Liver (tissue), 9 donors: ENCODE results near the gene WDR11. TPM values are rescaled to one million over a fixed set of nuclear protein-coding genes. Genes with fewer than 3 reads are reported as not detected.

Source experiments
- DNase-seq: peaks from one replicate; pipeline ENCODE4 v3.0.0-alpha.2; 2017; ENCODE audit warnings: low spot score
- H3K27ac ChIP-seq, 2 donors: one replicate each; pipeline ENCODE4 v1.7.0; 2013; ENCODE audit warnings: inconsistent platforms in 2 of 2, low read length in 2 of 2, control low read depth in 1 of 2, low read depth in 1 of 2, mild to moderate bottlenecking in 1 of 2
- H3K27me3 ChIP-seq, 4 donors: one replicate each; pipeline versions ENCODE4 v1.6.1 to v1.7.0; 2013; ENCODE audit warnings: low read length in 3 of 4, inconsistent platforms in 1 of 4, mild to moderate bottlenecking in 1 of 4, moderate library complexity in 1 of 4; ENCODE audit not compliant: control insufficient read depth in 4 of 4, insufficient read depth in 4 of 4
- H3K36me3 ChIP-seq, 4 donors: one replicate each; pipeline versions ENCODE4 v1.6.1 to v1.7.0; 2013; ENCODE audit warnings: low read length in 3 of 4, mild to moderate bottlenecking in 3 of 4, low read depth in 1 of 4, moderate library complexity in 1 of 4; ENCODE audit not compliant: control insufficient read depth in 4 of 4, insufficient read depth in 3 of 4
- H3K4me1 ChIP-seq, 4 donors: one replicate each; pipeline versions ENCODE4 v1.6.1 to v1.7.0; 2013; ENCODE audit warnings: low read length in 3 of 4, mild to moderate bottlenecking in 3 of 4, moderate library complexity in 1 of 4; ENCODE audit not compliant: control insufficient read depth in 4 of 4, insufficient read depth in 4 of 4
- H3K4me3 ChIP-seq, 3 donors: one replicate each; pipeline versions ENCODE4 v1.6.1 to v1.7.0; 2013; ENCODE audit warnings: low read length in 3 of 3, control low read depth in 1 of 3, low read depth in 1 of 3, mild to moderate bottlenecking in 1 of 3
- H3K9ac ChIP-seq, 2 donors: one replicate each; pipeline ENCODE4 v1.7.0; 2013; ENCODE audit warnings: low read length in 2 of 2, mild to moderate bottlenecking in 2 of 2, moderate library complexity in 2 of 2, control low read depth in 1 of 2, low read depth in 1 of 2
- H3K9me3 ChIP-seq, 4 donors: one replicate each; pipeline versions ENCODE4 v1.6.1 to v1.7.0; 2013; ENCODE audit warnings: low read length in 3 of 4; ENCODE audit not compliant: control insufficient read depth in 4 of 4
- CTCF ChIP-seq: fragments of 150-350 bp; IDR thresholded peaks from 2 replicates; pipeline ENCODE4 v1.5.1; 2017; ENCODE audit warnings: improper control_type of control experiment, low read depth, low read length; ENCODE audit not compliant: missing input control
- EGR1 ChIP-seq, 2 donors: IDR thresholded peaks; 2 replicates each; pipeline ENCODE4 v1.6.1; 2016 to 2018; ENCODE audit warnings: antibody characterized with exemption in 2 of 2, low read depth in 2 of 2
- FOXA1 ChIP-seq: IDR thresholded peaks from 2 replicates; pipeline ENCODE4 v1.6.1; 2016; ENCODE audit warnings: antibody characterized with exemption
- FOXA2 ChIP-seq: IDR thresholded peaks from 2 replicates; pipeline ENCODE4 v1.6.1; 2016; ENCODE audit warnings: antibody characterized with exemption
- GABPA ChIP-seq, 2 donors: IDR thresholded peaks in 1 of 2; conservative IDR thresholded peaks in 1 of 2; 2 replicates each; pipeline ENCODE4 v1.6.1; 2016; ENCODE audit warnings: antibody characterized with exemption in 2 of 2, mild to moderate bottlenecking in 1 of 2, moderate library complexity in 1 of 2
- HNF4A ChIP-seq, 2 donors: conservative IDR thresholded peaks; 2 replicates each; pipeline ENCODE4 v1.6.1; 2016; ENCODE audit warnings: antibody characterized with exemption in 2 of 2, mild to moderate bottlenecking in 2 of 2
- HNF4G ChIP-seq: IDR thresholded peaks from 2 replicates; pipeline ENCODE4 v1.6.1; 2016; ENCODE audit warnings: antibody characterized with exemption
- JUND ChIP-seq, 2 donors: IDR thresholded peaks; 2 replicates each; pipeline ENCODE4 v1.6.1; 2016; ENCODE audit warnings: antibody characterized with exemption in 2 of 2
- MAX ChIP-seq: IDR thresholded peaks from 2 replicates; pipeline ENCODE4 v1.6.1; 2016; ENCODE audit warnings: antibody characterized with exemption
- NR2F2 ChIP-seq: IDR thresholded peaks from 2 replicates; pipeline ENCODE4 v1.6.1; 2016; ENCODE audit warnings: antibody characterized with exemption
- RAD21 ChIP-seq, 2 donors: IDR thresholded peaks; 2 replicates each; pipeline ENCODE4 v1.6.1; 2016; ENCODE audit warnings: antibody characterized with exemption in 2 of 2, mild to moderate bottlenecking in 2 of 2
- REST ChIP-seq: IDR thresholded peaks from 2 replicates; pipeline ENCODE4 v1.6.1; 2016; ENCODE audit warnings: antibody characterized with exemption, mild to moderate bottlenecking
- RXRA ChIP-seq, 2 donors: IDR thresholded peaks; 2 replicates each; pipeline ENCODE4 v1.6.1; 2017 to 2018; ENCODE audit warnings: antibody characterized with exemption in 2 of 2, mild to moderate bottlenecking in 1 of 2
- SP1 ChIP-seq: IDR thresholded peaks from 2 replicates; pipeline ENCODE4 v1.6.1; 2018; ENCODE audit warnings: antibody characterized with exemption, mild to moderate bottlenecking
- TAF1 ChIP-seq: conservative IDR thresholded peaks from 2 replicates; pipeline ENCODE4 v1.6.1; 2016; ENCODE audit warnings: antibody characterized with exemption, mild to moderate bottlenecking
- YY1 ChIP-seq: IDR thresholded peaks from 2 replicates; pipeline ENCODE4 v1.6.1; 2016; ENCODE audit warnings: antibody characterized with exemption, mild to moderate bottlenecking
- WGBS: extraction: QIAGEN DNeasy Blood & Tissue Kit; methylation state at CpG from one replicate; pipeline ENCODE4 v1.1.7; 2013; 5-methylcytosine and 5-hydroxymethylcytosine counted together
- polyA plus RNA-seq, 2 donors: library from polyadenylated mRNA; stranded (reverse) in 1 of 2; unstranded in 1 of 2; fragments of 200-250 nt in 1 of 2; fragments of >200 nt in 1 of 2; fragmentation: Nextera tagmentation in 1 of 2; extraction: Ambion mirVana in 1 of 2; gene quantifications; one replicate each; pipeline versions ENCODE4 v1.2.1 to v1.2.3, GENCODE V29; 2013 to 2015
- total RNA-seq, 2 donors: library from RNA; depleted of rRNA; stranded (reverse); fragments of >200 nt; gene quantifications; one replicate each; pipeline ENCODE4 v1.2.3, GENCODE V29; 2014
- TF ChIP-seq, protein P1 (sequence below): IDR thresholded peaks from 2 replicates; pipeline ENCODE4 v1.6.1; 2016; ENCODE audit warnings: antibody characterized with exemption
- TF ChIP-seq, protein P2 (sequence below): IDR thresholded peaks from 2 replicates; pipeline ENCODE4 v1.6.1; 2016; ENCODE audit warnings: antibody characterized with exemption
- donor health status: healthy.
- donor health status: healthy.
- donor health status: healthy.
- donor health status: healthy.
- donor health status: healthy.

The WDR11 gene
- 10 to 100 TPM; 28.5 to 51.0 TPM for total RNA-seq
- 10 to 100 TPM; 12.5 to 13.5 TPM for polyA plus RNA-seq

DNA sequence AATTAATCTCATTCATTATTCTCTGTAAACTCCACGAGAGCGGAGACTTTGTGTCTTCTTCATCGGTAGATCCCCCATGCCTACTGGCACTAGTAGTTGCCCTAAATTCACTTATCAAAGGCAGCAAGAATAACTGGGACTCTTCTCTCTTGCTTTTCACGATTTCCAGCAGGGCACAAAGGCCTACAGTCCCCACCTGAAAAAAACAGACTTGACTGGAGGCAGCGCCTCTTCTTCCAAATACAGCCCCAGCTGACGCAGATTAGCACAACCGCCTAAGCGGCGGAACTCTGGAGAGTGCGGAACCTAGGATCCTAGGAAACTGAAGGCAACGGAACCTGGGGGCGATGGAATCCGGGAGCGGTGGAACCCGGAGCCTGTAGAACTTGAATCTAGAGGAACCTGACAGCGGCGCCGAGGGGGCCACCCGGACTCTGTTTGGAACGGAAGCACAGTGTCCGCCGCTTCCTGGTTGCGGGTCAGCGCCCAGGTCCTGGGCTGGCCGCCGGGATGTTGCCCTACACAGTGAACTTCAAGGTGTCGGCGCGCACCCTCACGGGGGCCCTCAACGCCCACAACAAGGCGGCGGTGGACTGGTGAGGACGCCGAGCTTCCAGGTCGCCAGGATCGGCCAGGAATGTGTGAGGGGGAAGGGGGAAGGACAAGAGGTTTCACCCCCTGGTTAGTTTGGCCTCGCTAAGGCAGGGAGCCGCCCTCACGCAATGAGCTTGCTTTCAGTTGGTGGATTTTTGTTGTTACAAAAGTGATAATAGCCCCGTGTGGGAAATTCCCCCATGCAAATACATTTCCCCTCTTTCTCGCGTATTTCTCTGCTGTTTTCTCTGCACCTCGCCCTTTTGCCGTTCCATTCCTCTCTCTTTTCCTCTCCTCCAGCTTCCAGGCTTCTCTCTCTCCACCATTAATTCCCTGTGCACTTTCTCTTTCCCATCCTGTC lies at the start of gene WDR11:
TSS of gene WDR11 (plus strand) at position 452 of the 955 bp plus-strand sequence. CDS start at position 511, 59 bp downstream.
- Histone ChIP-seq H3K36me3 (peaks cover 0 to 3% (median 0%) of the 10 kb centered on the region in 4 donors), H3K27ac (peak within 1 kb of the TSS; percentile 73 to 74), H3K4me3 (peak within 1 kb of the TSS; percentile 76 to 95 (median 93)), H3K9ac (peak within 1 kb of the TSS; percentile 83 to 85), H3K4me1 (peaks cover 3 to 21% (median 18%) of the 10 kb centered on the region in 4 donors), H3K9me3 (no peaks in the 10 kb centered on the region), H3K27me3 (no peaks in the 10 kb centered on the region)
- WGBS = 3% methylated on average over 45 of the region's 45 CpGs
- TF ChIP-seq, protein P1, sequence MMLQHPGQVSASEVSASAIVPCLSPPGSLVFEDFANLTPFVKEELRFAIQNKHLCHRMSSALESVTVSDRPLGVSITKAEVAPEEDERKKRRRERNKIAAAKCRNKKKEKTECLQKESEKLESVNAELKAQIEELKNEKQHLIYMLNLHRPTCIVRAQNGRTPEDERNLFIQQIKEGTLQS = no peak
- TF ChIP-seq FOXA1 (no peak), RXRA (IDR thresholded peaks at IDR 0.05) (peak; percentile 80 to 86), NR2F2 (peak; percentile 71), SP1 (peak; percentile 67), EGR1 (IDR thresholded peaks at IDR 0.05; ENCODE audit: low read depth in 2 of 2) (peak; percentile 74), CTCF (no peak), GABPA (IDR thresholded peaks at IDR 0.05 in 1 of 2, conservative IDR thresholded peaks at IDR 0.05 in 1 of 2) (peak; percentile 83 to 96), HNF4G (no peak), MAX (peak; percentile 89), REST (peak; percentile 91), JUND (IDR thresholded peaks at IDR 0.05) (peak in 1 of 2 donors; percentile 17), RAD21 (IDR thresholded peaks at IDR 0.05) (peak; percentile 42 to 48), TAF1 (peak; percentile 97), YY1 (peak; percentile 93), HNF4A (conservative IDR thresholded peaks at IDR 0.05) (peak; percentile 53), FOXA2 (no peak)
- TF ChIP-seq, protein P2, sequence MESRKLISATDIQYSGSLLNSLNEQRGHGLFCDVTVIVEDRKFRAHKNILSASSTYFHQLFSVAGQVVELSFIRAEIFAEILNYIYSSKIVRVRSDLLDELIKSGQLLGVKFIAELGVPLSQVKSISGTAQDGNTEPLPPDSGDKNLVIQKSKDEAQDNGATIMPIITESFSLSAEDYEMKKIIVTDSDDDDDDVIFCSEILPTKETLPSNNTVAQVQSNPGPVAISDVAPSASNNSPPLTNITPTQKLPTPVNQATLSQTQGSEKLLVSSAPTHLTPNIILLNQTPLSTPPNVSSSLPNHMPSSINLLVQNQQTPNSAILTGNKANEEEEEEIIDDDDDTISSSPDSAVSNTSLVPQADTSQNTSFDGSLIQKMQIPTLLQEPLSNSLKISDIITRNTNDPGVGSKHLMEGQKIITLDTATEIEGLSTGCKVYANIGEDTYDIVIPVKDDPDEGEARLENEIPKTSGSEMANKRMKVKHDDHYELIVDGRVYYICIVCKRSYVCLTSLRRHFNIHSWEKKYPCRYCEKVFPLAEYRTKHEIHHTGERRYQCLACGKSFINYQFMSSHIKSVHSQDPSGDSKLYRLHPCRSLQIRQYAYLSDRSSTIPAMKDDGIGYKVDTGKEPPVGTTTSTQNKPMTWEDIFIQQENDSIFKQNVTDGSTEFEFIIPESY = peak; percentile 72
- DNase-seq = peak; percentile 85
